AG10803 (cell line): ENCODE measurements around the gene PCDHA1.
A peak's percentile ranks its signal among the peaks of the same experiment; 100 is the strongest.
"Not testable (repeated sequence)": the region's sequence is repeated elsewhere in the genome, so short reads cannot be mapped to it uniquely, and the experiment has no call there.

Source experiments
- DNase-seq: peaks from one replicate; pipeline ENCODE4 v3.0.0; 2010; ENCODE audit warnings: low read depth
- H3K4me3 ChIP-seq: 2 replicates; pipeline ENCODE4 v1.5.1; 2011; ENCODE audit warnings: mild to moderate bottlenecking, low read length, control low read depth
- TF ChIP-seq, protein P1 (sequence below): conservative IDR thresholded peaks from 2 replicates; pipeline ENCODE4 v1.5.1; 2011; ENCODE audit warnings: mild to moderate bottlenecking, low read length, control low read depth, inconsistent platforms

PCDHA1 gene

DNA sequence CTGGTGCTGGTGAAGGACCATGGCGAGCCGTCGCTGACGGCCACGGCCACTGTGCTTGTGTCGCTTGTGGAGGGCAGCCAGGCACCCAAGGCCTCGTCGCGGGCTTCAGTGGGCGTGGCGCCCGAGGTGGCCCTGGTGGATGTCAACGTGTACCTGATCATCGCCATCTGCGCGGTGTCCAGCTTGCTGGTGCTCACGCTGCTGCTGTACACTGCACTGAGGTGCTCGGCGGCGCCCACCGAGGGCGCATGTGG lies 72.0 kb downstream of the PCDHA1 start:
- H3K4me3 ChIP-seq = no peak overlapping the region
- no peak for DNase-seq
- TF ChIP-seq, protein P1, sequence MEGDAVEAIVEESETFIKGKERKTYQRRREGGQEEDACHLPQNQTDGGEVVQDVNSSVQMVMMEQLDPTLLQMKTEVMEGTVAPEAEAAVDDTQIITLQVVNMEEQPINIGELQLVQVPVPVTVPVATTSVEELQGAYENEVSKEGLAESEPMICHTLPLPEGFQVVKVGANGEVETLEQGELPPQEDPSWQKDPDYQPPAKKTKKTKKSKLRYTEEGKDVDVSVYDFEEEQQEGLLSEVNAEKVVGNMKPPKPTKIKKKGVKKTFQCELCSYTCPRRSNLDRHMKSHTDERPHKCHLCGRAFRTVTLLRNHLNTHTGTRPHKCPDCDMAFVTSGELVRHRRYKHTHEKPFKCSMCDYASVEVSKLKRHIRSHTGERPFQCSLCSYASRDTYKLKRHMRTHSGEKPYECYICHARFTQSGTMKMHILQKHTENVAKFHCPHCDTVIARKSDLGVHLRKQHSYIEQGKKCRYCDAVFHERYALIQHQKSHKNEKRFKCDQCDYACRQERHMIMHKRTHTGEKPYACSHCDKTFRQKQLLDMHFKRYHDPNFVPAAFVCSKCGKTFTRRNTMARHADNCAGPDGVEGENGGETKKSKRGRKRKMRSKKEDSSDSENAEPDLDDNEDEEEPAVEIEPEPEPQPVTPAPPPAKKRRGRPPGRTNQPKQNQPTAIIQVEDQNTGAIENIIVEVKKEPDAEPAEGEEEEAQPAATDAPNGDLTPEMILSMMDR = no peak

DNA sequence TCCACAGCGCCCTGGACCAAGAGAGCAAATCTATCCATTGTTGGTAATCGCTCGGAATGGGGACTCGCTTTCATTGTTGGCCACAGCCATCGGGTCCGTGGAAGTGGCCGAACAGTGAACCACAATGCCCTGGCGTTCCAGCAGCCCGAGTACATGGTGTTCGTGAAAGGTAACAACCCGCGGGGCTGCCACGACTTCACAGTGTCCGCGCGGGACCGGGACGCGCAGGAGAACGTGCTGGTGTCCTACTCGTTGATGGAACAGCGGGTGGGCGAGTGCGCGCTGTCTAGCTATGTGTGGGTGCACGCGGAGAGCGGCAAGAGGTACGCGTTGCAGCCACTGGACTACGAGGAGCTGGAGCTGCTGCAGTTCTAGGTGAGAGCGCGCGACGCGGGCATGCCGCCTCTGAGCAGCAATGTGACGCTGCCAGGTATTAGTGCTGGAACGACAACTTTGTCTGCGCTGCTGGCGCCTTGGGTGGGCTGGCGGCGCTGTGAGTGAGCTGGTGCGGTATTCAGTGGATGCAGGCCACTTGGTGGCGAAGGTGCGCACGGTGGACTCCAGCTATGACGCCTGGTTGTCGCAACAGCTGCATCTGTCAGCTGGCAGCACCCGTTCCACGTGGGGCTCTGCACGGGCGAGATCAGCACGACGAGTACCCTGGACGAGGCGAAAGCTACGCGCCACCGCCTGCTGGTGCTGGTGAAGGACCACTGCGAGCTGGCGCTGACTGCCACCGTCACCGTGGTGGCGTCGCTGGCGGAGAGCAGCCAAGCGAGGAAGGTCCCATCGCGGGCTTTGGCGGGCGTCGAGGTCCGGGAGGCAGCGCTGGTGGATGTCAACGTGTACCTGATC lies 76.7 kb downstream of the PCDHA1 start:
- H3K4me3 ChIP-seq = no peak overlapping the region
- DNase-seq = no peak
- TF ChIP-seq, protein P1 = no peak

DNA sequence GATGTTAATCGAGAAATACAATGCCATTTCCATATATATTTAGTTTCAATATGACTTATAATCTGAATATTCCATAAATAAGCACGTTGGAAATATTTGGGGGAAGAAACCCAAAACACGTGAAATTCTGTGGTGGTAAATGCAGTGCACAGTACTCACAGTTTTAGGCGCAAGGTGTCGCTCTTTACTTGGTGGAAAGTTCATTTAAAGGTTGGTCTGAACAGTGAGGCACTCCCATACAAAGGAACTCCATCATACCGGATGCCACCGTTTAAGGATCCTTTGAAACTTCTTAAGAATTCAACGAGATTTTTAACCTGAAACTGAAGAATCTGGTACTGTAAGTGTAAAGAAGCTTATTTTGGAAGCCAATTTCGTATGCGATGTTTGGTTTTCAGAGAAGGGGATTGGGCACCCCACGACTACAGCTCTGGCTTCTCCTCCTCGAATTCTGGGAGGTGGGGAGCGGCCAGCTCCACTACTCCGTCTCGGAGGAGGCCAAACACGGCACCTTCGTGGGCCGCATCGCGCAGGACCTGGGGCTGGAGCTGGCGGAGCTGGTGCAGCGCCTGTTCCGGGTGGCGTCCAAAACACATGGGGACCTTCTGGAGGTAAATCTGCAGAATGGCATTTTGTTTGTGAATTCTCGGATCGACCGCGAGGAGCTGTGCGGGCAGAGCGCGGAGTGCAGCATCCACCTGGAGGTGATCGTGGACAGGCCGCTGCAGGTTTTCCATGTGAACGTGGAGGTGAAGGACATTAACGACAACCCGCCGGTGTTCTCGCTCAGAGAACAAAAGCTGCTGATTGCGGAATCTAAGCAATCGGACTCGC lies 83.0 kb downstream of the PCDHA1 start, which contains the start of gene PCDHA11:
PCDHA11 (plus strand) TSS at position 237 of the 834 bp plus-strand sequence; CDS start at position 384, 147 bp downstream.
- TF ChIP-seq, protein P1 = peak; percentile 24; the same call in 1 of the 2 replicates
- no peak for DNase-seq
- no peak within 1 kb of the TSS for H3K4me3 ChIP-seq

DNA sequence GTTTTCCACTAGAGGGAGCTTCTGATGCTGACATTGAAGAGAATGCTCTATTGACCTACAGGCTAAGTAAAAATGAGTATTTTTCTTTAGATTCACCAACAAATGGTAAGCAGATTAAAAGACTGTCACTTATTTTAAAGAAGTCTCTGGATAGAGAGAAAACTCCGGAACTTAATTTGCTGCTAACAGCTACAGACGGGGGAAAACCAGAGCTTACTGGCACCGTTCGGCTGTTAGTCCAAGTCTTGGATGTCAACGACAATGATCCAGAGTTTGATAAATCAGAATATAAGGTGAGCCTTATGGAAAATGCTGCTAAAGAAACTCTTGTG lies 83.6 kb downstream of the PCDHA1 start:
- DNase-seq = no peak
- no peak overlapping the region for H3K4me3 ChIP-seq
- TF ChIP-seq, protein P1 = peak; percentile 32

DNA sequence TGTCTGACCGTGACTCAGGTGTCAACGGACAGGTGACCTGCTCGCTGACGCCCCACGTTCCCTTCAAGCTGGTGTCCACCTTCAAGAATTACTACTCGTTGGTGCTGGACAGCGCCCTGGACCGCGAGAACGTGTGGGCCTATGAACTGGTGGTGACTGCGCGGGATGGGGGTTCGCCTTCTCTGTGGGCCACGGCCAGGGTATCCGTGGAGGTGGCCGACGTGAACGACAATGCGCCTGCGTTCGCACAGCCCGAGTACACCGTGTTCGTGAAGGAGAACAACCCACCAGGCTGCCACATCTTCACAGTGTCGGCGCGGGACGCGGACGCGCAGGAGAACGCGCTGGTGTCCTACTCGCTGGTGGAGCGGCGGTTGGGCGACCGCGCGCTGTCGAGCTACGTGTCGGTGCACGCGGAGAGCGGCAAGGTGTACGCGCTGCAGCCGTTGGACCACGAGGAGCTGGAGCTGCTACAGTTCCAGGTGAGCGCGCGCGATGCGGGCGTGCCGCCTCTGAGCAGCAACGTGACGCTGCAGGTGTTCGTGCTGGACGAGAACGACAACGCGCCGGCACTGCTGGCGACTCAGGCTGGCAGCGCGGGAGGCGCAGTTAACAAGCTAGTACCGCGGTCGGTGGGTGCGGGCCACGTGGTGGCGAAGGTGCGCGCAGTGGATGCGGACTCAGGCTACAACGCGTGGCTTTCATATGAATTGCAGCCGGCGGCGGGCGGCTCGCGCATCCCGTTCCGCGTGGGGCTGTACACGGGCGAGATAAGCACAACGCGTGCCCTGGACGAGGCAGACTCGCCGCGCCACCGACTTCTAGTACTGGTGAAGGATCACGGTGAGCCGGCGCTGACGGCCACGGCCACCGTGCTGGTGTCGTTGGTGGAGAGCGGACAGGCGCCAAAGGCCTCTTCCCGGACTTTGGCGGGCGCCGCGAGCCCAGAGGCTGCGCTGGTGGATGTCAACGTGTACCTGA lies 84.6 kb downstream of the PCDHA1 start:
- TF ChIP-seq, protein P1 = no peak
- DNase-seq = no peak
- H3K4me3 ChIP-seq = no peak overlapping the region

DNA sequence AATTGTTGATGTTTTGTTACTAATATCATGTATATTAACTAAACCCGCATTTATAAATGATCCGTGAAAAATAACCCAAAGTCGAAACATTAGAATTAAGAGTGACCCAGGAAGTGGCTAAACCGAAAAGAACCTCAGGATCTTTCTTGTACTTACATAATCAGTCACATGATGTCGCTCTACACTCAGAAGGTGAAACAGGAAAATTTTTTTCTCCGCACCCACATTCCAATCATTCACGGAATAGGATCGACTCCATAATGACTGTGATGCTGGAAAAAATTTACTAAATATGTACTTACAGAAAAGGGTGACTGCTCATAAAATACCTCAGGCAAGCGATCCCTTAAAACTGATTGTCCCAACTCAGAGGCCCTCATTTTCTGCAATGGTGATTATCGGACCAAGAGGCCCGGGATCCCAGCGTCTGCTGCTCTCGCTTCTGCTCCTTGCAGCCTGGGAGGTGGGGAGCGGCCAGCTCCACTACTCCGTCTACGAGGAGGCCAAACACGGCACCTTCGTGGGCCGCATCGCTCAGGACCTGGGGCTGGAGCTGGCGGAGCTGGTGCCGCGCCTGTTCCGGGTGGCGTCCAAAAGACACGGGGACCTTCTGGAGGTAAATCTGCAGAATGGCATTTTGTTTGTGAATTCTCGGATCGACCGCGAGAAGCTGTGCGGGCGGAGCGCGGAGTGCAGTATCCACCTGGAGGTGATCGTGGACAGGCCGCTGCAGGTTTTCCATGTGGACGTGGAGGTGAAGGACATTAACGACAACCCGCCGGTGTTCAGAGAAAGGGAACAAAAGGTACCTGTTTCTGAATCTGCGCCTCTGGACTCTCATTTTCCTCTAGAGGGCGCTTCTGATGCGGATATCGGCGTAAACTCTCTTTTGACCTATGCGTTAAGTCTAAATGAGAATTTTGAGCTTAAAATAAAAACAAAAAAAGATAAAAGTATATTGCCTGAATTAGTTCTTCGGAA lies 89.4 kb downstream of the PCDHA1 start, which contains the start of gene PCDHA12:
PCDHA12 (plus strand) TSS at position 224 of the 981 bp plus-strand sequence; CDS start at position 389, 165 bp downstream.
- DNase-seq = no peak
- TF ChIP-seq, protein P1 = no peak
- H3K4me3 ChIP-seq = no peak within 1 kb of the TSS

DNA sequence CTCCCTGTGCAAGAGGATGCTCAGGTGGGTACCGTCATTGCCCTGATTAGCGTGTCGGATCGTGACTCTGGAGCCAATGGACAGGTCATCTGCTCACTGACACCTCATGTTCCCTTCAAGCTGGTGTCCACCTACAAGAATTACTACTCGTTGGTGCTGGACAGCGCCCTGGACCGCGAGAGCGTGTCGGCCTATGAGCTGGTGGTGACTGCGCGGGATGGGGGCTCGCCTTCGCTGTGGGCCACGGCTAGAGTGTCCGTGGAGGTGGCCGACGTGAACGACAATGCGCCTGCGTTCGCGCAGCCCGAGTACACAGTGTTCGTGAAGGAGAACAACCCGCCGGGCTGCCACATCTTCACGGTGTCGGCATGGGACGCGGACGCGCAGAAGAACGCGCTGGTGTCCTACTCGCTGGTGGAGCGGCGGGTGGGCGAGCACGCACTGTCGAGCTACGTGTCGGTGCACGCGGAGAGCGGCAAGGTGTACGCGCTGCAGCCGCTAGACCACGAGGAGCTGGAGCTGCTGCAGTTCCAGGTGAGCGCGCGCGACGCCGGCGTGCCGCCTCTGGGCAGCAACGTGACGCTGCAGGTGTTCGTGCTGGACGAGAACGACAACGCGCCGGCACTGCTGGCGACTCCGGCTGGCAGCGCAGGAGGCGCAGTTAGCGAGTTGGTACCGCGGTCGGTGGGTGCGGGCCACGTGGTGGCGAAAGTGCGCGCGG lies 90.8 kb downstream of the PCDHA1 start:
- not testable (repeated sequence) for H3K4me3 ChIP-seq, DNase-seq
